NCI-H1436 treated with DMSO at 0.1 percent for 48 hours (cell line): ENCODE results near the gene SFRP2.

Experiments used
- DNase-seq: peaks from one replicate; lab custom pipeline; 2025; lab: John Stamatoyannopoulos, UW

The SFRP2 gene

DNA sequence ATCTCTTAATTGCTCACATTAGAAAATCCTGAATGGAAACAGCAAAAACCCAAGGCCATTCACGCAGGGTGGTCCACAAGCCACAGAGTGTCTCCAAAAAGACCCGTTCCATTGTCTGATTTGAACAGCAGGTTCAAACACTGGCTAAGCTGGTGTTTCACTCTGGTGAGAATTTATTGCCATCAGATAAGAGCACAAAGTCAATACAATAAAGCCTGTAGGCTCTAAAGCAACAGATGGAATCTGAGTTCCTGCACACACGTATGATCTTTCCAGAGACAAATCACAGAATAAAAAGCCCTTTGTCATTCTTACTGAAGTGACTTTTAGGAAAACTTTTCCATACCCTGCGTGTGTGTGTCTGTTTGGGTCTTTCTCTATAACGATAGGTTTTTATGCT lies 5.1 kb upstream of the SFRP2 start:
- no peak for DNase-seq

- no peak for DNase-seq
These were observed 3.9 kb upstream of the SFRP2 start for GRCh38 chr4:153792618-153793247.

GRCh38 chr4:153791746-153792617 lies 3.1 kb upstream of the SFRP2 start:
- no peak for DNase-seq

- no peak for DNase-seq
These were observed 2.2 kb upstream of the SFRP2 start for GRCh38 chr4:153790962-153791551.

- DNase-seq = no peak
These were observed 1.6 kb upstream of the SFRP2 start for GRCh38 chr4:153790500-153790865.

DNA sequence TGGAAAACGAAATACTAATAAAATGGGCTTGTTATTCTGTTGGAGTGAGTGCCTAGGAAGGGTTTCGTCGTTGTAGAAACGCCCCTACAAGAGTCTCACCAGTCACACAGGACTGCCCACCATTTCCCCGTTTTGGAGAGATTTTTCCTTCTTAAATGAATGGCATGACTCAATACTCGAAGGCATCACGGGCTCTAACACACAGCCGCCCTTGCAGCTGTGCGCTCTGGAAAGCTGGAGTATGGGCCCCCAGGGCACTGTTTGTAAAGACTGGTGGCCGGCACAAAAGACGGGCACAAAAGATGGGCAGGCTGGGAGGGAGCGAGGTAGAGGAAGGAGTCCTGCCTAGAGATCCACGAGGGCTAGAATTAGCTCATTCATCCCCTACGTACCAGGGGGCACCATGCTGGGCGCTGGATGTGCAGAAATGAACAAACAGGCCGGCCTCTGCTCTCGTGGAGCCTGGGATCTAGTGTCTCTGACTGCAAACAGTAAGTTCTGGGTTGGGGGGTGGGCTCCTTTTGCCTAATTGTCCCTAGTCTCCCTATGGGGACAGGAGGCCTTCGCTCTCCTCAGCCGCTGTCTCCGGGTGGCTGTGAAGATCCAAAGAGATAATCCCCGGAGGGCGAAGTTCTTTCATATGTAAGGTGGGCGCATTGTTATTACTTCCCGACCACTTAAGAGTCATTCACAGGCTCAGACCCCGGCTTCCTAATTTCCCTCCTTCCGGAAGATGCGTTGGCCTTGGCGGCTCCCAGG lies 1.0 kb upstream of the SFRP2 start:
- no peak for DNase-seq

DNA sequence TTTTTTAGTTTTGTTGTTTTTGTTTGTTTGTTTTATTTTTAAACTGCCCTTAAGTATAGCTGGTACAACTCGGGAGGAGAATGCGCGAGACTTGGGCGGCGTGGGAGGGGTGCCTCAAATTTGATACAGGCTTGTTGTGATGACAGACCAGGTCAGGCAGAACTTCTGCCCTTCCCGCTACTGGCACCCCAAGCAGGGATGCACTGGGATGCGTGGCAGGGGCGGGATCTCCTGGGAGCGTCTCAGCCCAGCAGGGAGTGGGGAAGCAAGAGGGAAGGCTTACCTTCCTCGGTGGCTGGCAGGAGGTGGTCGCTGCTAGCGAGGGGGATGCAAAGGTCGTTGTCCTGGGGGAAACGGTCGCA lies 851 bp downstream of the SFRP2 start:
- no peak for DNase-seq

DNA sequence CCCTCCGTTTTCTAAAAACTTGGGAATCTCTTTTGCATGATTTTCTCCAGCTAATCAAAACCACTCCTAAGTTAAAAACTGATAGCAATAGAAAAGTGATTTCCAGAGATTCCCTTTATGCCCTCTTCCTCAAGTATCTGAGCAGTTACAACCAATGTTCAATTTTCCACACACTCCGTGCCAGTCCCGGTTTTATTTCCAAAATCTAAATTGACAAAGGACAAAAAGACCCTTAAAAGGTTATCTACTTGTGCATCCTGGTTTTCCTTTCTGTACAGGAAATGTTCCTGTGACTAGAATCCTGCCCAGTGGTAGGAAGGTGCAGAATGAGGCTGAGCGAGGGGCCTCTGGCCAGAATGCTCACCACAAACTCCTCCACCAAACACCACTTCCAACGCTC lies 1.3 kb downstream of the SFRP2 start:
- no peak for DNase-seq

GRCh38 chr4:153787061-153787560 lies 1.8 kb downstream of the SFRP2 start:
- no peak for DNase-seq

GRCh38 chr4:153785910-153786721 lies 2.8 kb downstream of the SFRP2 start:
- DNase-seq = no peak

GRCh38 chr4:153784166-153784699 lies 4.7 kb downstream of the SFRP2 start:
- DNase-seq = no peak

GRCh38 chr4:153782581-153782980 lies 6.3 kb downstream of the SFRP2 start:
- no peak for DNase-seq

- no peak for DNase-seq
These were observed 7.0 kb downstream of the SFRP2 start for GRCh38 chr4:153781717-153782416.

DNA sequence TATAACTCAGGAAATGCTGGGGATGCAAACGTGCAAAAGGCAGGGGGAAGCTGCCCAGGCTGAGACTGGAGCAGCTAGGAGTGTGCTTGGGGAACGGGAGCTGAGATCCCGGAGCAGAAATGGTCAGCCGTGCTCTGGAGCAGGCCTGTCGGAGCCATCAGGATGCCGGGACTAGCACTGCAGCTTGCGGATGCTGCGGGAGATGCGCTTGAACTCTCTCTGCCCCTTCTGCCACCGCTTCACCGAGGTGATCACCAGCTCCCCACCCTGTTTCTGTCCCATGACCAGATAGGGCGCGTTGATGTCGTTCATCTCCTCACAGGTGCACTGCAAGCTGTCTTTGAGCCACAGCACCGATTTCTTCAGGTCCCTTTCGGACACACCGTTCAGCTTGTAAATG lies 7.6 kb downstream of the SFRP2 start:
- no peak for DNase-seq

DNA sequence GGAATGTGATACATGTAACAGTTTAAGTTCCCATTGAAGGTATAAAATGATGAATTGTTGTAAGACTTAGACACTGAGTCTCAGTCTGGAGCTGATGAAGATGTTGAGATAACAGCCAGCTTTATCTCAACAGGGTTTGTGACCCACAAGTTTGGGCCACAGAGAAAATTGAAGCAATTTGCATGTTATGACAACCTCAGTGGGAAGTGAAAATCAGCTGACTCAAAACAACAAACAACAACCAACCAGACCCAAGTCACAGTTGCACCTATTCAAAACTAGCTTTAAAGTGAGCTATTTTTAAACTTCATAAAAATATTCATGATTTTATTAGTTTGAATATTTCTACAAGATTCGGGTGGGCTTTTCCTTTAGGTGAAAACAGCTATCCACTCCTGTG lies 8.0 kb downstream of the SFRP2 start:
- DNase-seq = no peak

- no peak for DNase-seq
These were observed 8.7 kb downstream of the SFRP2 start for GRCh38 chr4:153780221-153780620.

DNA sequence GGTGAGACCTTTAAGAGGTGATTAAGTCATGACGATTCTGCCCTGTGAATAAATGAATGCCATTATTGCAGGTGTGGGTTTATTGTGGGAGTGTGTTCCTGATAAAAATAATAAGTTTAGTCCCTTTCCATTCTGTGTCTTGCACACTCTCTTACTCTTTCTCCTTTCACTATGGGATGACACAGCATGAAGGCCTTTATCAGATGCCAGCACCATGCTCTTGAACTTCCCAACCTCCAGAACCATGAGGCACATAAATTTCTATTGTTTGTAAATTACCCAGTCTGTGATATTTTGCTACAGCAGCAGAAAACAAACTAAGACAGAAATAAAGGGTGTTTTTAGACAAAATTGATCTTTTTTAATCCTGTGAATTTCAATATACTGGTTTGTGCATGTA lies 10.5 kb downstream of the SFRP2 start:
- no peak for DNase-seq

DNA sequence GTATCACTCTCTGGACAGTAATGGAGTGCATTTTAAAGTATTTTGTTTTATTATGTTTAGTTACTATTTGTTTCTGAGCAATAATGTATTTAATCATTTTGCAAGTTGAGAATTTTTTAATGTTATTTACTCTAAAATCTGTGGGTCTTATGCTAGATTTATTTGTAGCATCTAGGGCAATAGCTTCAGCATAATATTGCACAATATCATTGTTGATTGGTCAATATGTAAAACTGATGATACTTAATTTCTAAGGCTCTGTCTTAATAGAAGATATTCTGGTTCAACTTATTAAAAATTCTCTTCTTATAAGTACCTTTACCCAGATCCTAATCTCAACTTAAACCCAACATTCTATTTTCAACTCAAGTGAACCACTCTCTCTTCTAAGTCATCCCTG lies 11.5 kb downstream of the SFRP2 start:
- no peak for DNase-seq

DNA sequence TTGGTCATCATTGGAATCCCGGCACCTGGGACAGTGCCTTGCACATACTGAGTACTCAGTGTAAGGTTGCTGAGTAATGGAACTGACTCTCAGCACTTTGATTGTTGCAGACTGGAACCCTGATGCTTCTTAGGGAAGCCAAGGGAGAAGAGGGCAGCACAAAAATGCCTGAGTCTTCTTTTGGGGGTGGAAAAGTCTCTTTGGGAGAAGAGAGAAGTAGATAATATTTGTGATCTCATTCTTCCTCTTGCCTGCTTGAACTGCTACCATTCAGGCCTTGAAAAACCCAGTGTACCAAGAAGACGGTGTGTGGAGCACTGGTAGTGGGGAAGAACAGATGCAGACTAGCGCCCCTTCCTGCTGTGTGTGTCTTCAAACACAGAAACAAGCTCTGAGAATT lies 12.3 kb downstream of the SFRP2 start:
- DNase-seq = no peak

GRCh38 chr4:153773236-153773690 lies 15.6 kb downstream of the SFRP2 start:
- no peak for DNase-seq

DNA sequence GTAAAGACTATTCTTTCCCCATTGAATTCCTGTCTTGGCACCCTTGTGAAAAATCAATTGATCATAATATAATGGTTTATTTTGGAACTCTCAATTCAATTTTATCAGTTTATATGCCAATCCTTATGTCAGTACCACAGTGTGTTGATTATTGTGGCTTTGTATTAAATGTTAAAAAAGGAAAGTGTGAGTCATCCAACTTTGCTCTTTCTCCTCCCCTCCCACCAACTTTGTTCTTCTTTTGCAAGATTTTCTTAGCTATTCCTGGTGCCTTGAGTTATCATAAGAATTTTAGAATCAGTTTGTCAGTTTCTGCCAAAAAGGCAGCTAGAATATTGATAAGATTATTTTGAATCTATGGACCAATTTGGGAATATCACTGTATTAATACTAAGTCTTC lies 17.8 kb downstream of the SFRP2 start:
- DNase-seq = no peak
